ENCODE measurements around the gene HIP1. TPM values are rescaled to one million over a fixed set of nuclear protein-coding genes. Genes with fewer than 3 reads are reported as not detected.
"Not testable (repeated sequence)": the region's sequence is repeated elsewhere in the genome, so short reads cannot be mapped to it uniquely, and the experiment has no call there.

Gene HIP1
- total and polyA plus RNA-seq, 9 of the 15 experiments (the other 6 are each of a cell fraction or from before 2014, with no cell fraction given), result 2.4 to 13.7 (median 9.5) TPM

DNA sequence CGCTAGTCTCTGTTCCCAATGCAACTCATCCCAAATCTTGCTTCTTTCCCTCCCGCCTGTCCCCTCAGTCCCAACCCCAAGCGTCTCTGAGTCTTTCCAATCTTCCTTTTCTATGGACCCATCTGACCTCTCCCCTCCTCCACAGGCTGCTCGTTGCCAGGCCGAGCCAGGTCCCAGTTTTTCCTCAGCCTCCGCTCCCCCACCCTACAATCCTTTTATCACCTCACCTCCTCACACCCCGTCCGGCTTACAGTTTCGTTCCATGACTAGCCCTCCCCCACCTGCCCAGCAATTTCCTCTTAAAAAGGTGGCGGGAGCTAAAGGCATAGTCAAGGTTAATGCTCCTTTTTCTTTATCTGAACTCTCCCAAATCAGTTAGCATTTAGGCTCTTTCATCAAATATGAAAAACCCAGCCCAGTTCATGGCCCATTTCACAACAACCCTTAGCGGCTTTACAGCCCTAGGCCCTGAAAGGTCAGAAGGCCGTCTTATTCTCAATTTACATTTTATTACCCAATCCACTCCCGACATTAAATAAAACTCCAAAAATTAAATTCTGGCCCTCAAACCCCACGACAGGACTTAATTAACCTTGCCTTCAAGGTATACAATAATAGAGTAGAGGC lies 42.0 kb upstream of the HIP1 start (continued):
- peak; percentile 65; the same call in 1 of the 2 replicates for TF ChIP-seq ZNF740 (CRISPR knock-in tag; IDR thresholded peaks at IDR 0.05)
- peak in 1 of 2 experiments; percentile 75; a peak in 2 of 4 replicates for TF ChIP-seq ZNF740 (tag; IDR thresholded peaks at IDR 0.05)
- peak; percentile 65 for TF ChIP-seq EP300 (IDR thresholded peaks at IDR 0.05; ENCODE audit: low read length)
- 0 out of 2 replicates have a peak, but pooled peaks have one; percentile 22 for TF ChIP-seq ZBTB5 (IDR thresholded peaks at IDR 0.05)
- TF ChIP-seq TAL1 (IDR thresholded peaks at IDR 0.05), result peak; percentile 43; the same call in 1 of the 2 replicates
- TF ChIP-seq EP400 (IDR thresholded peaks at IDR 0.05), result peak; percentile 63
- peak; percentile 78; the same call in 1 of the 2 replicates for TF ChIP-seq DPF2 (IDR thresholded peaks at IDR 0.05)
- peak; percentile 67 for TF ChIP-seq MGA (IDR thresholded peaks at IDR 0.05)
- TF ChIP-seq PBX2 (CRISPR knock-in tag; IDR thresholded peaks at IDR 0.05; ENCODE audit: low read depth), result not testable (repeated sequence)
- TF ChIP-seq PBX2 (tag; conservative IDR thresholded peaks at IDR 0.05; ENCODE audit: low read depth), result 0 out of 2 replicates have a peak, but pooled peaks have one; percentile 2
